GM13977 (cell line): ENCODE measurements around the gene CROCC2.

Source experiments
- DNase-seq: peaks from one replicate; pipeline ENCODE4 v3.0.0; 2012; ENCODE audit warnings: low spot score
- CTCF ChIP-seq: IDR thresholded peaks from 2 replicates; pipeline ENCODE4 v1.5.1; 2012; ENCODE audit warnings: mild to moderate bottlenecking, control low read depth; ENCODE audit not compliant: insufficient read depth; ENCODE audit errors: extremely low read depth, missing control alignments
- in situ Hi-C: fragments of 300-500 bp; cut with MboI; formaldehyde crosslinking; loops from one replicate; pipeline ENCODE4 v1.12.0; 2022; ENCODE audit warnings: low sequenced_read_pairs, low pct_unique_long_range_greater_than_20kb, mixed read lengths, inconsistent platforms; ENCODE audit not compliant: unreplicated experiment

The CROCC2 gene

GRCh38 chr2:240884221-240884620 is 21.9 kb upstream of the CROCC2 start:
- TF ChIP-seq CTCF, result no peak
- in situ Hi-C loops, result no loop called here
- DNase-seq, result no peak

GRCh38 chr2:240884745-240885144 is 21.4 kb upstream of the CROCC2 start:
- in situ Hi-C loops, result no loop called here
- DNase-seq, result no peak
- TF ChIP-seq CTCF, result no peak

- TF ChIP-seq CTCF, result no peak
These were observed 20.6 kb upstream of the CROCC2 start for GRCh38 chr2:240885566-240885965.

GRCh38 chr2:240886023-240886565 is 20.0 kb upstream of the CROCC2 start:
- no peak for DNase-seq
- in situ Hi-C loops, result no loop called here
- TF ChIP-seq CTCF, result no peak

More at GRCh38 chr2:240885566-240885965, 20.6 kb upstream of the CROCC2 start:
- in situ Hi-C loops, result no loop called here
- DNase-seq, result no peak

GRCh38 chr2:240886678-240887609 is 19.2 kb upstream of the CROCC2 start:
- in situ Hi-C loops, result no loop called here
- no peak for TF ChIP-seq CTCF
- DNase-seq, result no peak

GRCh38 chr2:240887631-240888030 is 18.5 kb upstream of the CROCC2 start:
- no peak for TF ChIP-seq CTCF
- in situ Hi-C loops, result no loop called here
- DNase-seq, result no peak
